HG03196 (cell line): ENCODE measurements around the gene OR2T4.

ENCODE experiments used
- ATAC-seq: cut with Tn5 transposase; IDR thresholded peaks from one replicate; pipeline ENCODE4 v1.9.1; 2021; ENCODE audit not compliant: unreplicated experiment

Gene OR2T4, protein sequence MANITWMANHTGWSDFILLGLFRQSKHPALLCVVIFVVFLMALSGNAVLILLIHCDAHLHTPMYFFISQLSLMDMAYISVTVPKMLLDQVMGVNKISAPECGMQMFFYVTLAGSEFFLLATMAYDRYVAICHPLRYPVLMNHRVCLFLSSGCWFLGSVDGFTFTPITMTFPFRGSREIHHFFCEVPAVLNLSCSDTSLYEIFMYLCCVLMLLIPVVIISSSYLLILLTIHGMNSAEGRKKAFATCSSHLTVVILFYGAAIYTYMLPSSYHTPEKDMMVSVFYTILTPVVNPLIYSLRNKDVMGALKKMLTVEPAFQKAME

DNA sequence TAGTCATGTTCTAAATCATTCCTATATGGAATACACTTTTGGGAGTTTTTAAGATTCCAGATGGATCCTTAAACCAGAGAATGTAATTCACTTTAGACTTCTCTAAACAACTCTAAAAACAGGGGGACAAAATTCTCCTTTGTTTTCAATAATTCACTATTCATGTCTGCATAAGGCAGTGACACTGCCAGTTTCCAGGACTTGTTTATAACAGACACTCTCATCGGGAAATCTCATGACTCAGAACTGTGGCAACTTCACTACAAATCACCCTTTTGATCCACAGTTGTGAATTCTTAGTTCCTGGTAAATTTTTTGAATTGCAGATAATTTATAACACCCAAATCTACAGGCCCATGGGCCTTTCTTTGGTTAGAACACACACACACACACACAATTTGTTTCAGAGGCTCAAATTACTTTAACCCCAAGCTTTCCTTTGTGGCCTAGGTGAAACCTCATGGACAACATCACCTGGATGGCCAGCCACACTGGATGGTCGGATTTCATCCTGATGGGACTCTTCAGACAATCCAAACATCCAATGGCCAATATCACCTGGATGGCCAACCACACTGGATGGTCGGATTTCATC lies at the start of gene OR2T4:
OR2T4 (plus strand) TSS at position 545 of the 595 bp plus-strand sequence; CDS start at position 545, 0 bp downstream.
- ATAC-seq = no peak

DNA sequence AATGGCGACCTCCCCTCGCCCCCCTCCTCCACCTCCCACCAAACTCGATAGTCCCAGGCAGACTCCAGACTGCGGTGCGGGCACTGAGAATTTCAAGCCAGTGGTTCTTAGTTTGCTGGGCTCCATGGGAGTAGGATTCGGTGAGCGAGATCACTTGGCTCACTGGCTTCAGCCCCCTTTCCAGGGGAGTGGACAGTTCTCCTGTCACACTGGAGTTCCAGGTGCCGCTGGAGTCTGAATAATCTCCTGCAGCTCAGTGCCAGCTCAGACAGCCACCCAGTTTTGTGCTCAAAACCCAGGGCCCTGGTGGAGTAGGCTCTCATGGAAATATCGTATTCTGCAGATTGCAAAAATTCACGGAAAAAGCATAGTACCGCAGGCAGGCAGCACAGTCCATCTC lies 44.7 kb upstream of the OR2T4 start:
- ATAC-seq = no peak

DNA sequence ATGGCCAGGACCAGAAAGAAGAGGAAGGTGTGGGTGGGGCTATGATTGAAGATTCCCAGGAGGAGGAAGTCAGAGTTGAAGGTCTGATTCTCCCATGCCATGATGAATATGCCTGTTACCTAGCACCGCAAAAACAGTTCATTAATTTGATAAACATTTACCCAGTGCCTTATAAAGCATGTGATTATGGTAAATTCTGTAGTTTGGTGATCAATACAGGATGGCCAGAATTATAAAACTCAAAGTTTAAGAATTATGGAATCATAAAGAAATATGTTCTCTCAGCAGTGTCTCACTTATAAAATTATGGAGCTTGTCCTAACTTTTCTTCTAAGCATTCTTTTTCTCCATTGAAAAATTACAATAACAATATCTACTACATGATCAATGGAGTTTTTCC lies 37.0 kb upstream of the OR2T4 start, which contains the start of gene OR2M7:
OR2M7 (minus strand) TSS at position 101 of the 400 bp plus-strand sequence; CDS start at position 101, 0 bp downstream.
- no peak for ATAC-seq

DNA sequence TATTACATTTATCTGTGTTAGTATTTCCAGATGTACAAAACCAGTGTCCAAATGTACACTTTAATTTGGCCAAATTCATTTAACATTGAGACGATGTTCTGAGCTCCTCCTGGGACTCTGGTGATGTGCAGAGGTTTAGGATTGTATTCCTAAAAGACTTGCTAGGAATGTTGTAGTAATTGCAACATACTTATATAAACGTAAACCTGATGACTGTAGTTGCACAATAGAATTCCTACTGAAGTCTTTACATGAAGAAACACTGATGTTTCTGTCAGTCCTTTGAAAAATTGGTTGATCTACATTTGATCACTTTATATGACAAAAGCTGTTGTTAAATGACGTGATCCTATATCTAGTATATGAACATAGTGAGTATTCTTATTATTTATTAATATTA lies 18.0 kb upstream of the OR2T4 start:
- no peak for ATAC-seq

DNA sequence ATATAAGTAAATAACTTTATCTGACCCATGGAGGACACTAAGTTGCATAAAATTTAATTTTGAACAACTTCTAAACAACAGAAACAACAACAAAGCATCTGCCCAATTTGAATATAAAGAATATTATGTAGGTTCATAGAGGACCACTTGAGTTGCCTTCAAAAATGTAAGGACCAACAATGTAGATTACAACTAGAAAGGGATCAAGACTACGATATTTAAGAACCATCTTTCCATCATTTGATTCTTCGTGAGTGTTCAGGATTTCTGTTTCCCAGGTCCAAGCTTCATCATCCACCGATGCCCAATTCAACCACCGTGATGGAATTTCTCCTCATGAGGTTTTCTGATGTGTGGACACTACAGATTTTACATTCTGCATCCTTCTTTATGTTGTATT lies 13.0 kb upstream of the OR2T4 start, which contains the start of gene OR14C36:
OR14C36 (plus strand) TSS at position 301 of the 400 bp plus-strand sequence; CDS start at position 301, 0 bp downstream.
- ATAC-seq = no peak

DNA sequence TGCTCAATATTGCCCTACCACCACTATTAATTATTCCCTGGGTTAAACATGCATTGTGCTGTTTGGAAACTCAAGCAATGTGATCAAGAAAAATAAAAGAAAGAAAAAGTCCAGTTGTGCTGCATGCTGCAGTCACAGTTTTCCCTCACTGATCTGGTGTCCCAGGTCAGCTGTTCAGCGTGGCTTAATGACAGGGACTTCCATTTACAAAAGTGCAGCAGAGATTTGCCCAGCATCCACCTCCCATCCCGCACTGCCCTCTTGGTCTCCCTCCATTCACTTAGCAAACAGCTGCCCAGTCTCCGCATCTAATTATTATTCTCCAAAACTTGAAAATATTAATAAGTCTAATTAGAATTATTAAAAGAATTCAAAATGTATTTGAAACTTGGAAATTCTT lies 2.0 kb upstream of the OR2T4 start:
- ATAC-seq = no peak

DNA sequence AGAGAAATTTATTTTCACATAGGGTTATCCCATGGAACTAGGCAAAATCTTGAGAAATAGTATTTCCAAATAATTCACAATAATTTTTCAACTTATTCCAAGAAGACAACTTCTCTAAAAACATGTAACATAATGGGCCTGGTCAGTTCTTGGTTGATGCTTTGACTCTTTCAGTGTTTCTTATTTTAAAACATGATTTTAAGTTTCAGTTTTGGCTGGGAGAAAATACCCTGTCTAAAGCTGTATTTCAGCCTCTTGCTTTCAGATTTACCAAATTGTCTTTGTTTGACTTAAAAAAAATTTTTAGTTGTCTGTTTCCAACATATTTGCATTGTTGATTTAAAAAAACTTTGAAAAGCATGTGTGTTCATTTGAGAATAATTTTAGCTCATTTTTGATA lies 5.1 kb downstream of the OR2T4 start:
- no peak for ATAC-seq

DNA sequence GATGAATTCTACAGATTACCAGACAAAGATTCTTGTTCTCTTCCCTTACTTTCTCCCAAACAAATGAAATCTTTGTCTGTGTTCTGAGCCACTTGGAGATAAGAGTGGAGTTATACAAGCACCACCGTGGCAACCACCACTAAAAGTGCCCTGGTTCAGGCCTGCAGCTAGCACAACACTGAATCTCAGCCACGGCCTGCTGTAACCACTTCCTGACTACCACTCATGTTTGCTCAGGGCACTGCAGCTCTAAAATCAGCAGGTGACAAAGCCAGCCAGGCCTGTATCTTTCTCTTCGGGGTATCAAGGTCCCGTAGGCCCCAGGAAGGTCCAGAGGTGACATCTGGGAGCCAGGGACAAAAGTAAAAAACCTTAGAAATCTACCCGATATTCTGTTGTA lies 10.9 kb downstream of the OR2T4 start:
- no peak for ATAC-seq

DNA sequence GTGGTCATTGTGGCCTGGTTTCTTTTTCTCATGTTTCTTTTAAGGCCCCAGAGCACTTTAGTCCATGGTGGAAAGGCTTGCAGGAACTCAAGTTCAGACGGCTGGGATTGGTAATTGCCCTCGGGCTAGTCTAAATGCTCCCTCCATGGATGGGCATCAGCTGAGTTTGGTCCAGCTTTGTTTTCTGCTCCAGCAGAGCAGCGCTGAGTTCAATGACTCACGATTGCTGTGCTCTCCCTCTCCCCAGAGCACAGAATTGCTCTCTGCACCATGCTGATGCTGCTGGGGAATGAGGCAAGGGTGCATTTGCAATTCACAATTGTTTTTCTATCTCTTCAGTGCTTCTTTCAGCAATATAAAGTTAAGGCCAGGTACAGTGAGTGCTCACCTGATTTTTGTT lies 12.3 kb downstream of the OR2T4 start:
- no peak for ATAC-seq

DNA sequence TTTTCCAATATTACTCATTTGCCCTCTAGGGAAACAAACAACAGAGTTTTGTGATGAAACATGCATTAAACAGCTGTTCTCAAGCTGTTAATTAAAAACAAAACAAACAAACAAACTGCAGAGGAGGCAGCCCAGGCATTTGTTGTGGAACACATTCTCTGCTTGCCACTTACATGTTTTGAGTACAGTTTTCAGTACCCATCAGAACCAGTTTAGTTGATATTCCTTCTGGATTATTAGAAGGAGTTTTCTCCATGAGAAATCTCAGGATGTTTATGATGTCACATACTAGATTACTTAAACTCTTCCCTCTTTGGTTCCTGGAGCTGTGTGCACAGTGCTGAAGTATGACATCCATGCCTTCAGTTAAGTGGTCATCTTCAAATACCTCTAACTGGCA lies 14.0 kb downstream of the OR2T4 start, which contains the start of gene OR2T6:
OR2T6 (plus strand) TSS at position 301 of the 400 bp plus-strand sequence. CDS start 11,863 bp downstream, outside the sequence.
- no peak for ATAC-seq

DNA sequence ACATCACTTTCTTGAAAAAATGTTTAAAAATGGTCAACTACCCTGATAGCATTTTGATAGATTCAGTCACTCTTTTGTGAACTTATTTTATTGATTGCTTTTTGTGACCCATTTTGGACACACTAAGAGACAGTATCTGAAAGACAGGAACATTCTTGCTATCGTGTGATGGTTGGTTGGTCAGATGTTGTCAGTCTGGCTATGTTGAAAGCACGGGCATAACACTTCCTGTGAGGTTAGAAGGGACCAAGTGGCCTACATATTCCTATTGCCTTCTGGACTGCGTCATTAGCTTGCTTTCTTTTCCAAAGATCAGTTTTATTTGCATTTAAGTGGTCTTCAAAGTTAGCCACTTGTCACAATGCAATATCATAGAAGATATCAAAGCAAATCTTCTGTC lies 15.5 kb downstream of the OR2T4 start:
- ATAC-seq = no peak

DNA sequence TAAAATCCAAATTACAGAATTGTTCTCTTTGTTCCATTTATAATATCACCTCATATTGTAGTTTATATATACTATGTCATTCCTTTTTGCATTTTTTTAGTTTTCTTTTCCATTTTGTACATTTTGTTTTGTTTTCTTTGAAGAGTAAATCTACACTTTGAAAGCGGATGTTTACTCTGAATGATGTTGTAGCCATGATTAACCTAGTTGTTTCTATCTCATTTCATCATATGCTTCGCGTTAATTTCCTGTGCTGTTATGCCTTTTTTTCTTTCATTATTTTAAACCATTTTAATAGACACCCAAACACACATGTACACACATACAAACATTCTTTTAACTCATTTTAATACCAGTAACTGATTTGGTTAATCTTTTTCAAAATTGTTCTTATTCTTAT lies 19.4 kb downstream of the OR2T4 start:
- ATAC-seq = no peak

DNA sequence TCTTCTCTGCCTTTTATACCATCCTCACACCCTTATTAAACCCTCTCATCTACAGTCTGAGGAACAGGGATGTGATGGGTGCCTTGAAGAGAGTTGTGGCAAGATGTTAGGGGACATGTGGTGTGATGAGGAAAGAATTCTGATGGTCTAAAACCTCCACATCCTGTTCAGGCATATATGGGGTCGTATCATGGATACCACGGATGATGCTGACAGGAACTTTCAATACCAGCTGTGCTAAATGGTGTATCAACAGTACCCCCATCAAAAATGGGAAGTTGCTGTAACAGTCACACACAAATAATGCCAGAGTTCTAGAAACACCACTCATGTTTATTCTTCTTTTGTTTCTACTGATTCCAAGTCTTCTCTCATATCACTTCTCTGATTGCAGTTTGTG lies 27.0 kb downstream of the OR2T4 start:
- ATAC-seq = no peak

DNA sequence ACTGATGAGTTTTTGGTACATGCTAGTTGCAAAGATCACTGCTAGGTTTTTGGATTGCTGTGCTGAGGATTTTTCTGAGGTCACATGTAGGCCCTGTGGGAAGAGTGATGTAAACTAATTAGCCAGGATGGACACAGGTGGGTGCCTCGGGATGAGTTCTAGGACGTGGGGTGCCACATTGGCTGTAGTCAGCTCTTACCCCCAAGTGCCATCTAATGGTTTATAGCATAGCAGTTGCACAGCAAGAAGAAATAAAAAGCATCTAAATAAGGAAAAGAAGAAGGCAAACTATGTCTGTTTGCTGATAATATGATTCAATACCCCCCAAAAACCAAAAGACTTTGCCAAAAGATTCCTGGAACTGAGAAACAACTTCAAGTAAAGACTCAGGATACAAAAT lies 31.6 kb downstream of the OR2T4 start:
- ATAC-seq = no peak

DNA sequence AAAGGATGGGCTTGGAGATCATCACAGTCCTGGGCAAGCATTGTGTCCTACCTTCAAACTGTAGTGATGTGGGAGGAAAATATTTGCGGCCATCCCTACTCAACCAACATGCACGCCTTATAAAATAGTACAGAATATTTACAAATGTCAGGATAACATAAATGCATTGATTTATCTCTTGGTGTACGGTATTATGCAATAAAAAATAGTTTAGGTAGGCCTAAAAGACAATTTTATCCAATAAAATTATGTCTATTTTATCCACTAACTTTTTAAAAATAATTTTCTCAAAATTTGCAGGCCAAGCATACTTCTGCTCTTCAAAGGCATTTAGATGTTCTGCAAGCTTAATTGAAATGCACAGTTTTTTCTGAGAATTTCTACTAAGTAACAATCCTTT lies 41.3 kb downstream of the OR2T4 start, which contains the start of gene OR2T1:
OR2T1 (plus strand) TSS at position 301 of the 400 bp plus-strand sequence. CDS start 3,100 bp downstream, outside the sequence.
- ATAC-seq = no peak

DNA sequence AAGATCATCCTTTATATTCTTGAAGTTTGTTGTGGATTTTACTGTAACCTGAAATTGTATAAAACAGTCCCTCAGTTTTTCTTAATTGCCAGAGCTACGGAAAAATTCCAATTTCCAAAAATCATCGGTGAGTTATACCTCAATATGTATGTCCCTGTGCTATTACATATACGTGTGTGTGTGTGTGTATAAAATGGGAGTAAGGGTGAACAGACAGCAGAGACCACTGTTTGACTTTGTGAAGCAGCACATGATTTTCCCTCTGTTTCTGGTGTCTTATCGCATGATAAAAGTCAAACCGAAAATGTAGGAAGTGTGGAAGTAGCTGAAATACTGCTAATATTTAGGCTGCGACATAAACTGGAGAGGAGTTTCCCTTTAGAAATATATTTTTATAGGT lies 42.6 kb downstream of the OR2T4 start:
- no peak for ATAC-seq

DNA sequence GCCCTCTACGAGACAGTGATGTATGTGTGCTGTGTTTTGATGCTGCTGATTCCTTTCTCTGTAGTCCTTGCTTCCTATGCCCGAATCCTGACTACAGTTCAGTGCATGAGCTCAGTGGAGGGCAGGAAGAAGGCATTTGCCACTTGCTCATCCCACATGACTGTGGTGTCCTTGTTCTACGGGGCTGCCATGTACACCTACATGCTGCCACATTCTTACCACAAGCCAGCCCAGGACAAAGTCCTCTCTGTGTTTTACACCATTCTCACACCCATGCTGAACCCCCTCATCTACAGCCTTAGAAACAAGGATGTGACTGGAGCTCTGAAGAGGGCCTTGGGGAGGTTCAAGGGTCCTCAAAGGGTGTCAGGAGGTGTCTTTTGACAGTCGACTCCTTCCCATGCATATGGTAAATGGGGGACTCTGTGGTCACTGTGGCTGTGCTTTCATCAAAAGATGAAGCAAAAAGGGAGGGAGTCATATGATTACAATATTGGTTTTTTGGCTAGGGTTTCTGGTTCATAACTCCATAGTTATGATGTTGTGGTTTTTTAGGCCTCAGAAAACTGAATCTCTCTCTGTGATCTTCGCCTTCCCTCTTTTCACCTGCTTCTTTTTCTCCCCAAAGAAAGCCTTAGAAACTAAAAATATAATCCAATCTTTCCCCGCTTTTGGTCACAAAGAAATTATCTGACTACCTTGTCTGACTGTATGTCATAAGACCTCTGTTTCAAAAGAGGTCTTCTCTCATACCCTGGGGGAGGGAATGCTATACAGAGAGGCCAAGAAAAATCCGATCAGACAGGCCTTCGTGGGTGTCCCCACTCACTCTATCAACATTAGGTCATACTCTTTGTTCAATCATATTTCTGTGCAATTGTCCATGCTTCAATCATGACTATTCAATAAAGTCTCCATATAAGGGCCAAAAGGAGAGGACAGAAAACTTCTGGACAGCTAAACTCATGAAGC lies 45.5 kb downstream of the OR2T4 start:
- ATAC-seq = no peak
